Epithelial cell of proximal tubule (primary cell): ENCODE results near the gene ADCY2. TPM values are rescaled to one million over a fixed set of nuclear protein-coding genes. Genes with fewer than 3 reads are reported as not detected.

Experiments
- DNase-seq: peaks from one replicate; pipeline ENCODE4 v3.0.0-alpha.2; 2011; ENCODE audit warnings: low read depth
- H3K4me3 ChIP-seq: 2 replicates; pipeline ENCODE4 v1.5.1; 2011; ENCODE audit warnings: low read depth, mild to moderate bottlenecking, low read length
- total RNA-seq: library from RNA; depleted of rRNA; stranded (reverse); fragments of >200 nt; gene quantifications from 2 replicates; pipeline ENCODE4 v1.2.3, GENCODE V29; 2015
- TF ChIP-seq, protein P1 (sequence below): conservative IDR thresholded peaks from 2 replicates; pipeline ENCODE4 v1.5.1; 2012; ENCODE audit warnings: low read depth, mild to moderate bottlenecking, low read length

Gene ADCY2
- total RNA-seq, 1 donor from 2014 or later, result 0.12 TPM

DNA sequence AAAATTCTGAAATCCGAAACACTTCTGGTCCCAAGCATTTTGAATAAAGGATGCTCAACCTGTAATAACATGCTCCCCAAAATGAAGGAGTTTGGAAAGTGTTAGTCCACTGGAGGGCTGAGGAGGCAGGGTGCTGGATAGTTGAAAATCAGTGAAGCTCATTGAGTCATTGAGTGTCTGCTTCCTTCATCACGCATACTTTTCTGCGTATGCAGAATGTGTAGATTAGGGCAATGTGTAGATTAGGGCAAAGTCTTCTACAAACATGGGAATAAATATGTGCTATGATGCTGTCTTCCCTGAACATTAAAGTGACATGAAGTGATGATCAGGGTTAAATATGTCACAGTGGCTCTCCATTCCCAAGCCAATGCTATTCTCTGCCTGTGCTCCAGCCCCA is 261.2 kb downstream of the ADCY2 start:
- TF ChIP-seq, protein P1, sequence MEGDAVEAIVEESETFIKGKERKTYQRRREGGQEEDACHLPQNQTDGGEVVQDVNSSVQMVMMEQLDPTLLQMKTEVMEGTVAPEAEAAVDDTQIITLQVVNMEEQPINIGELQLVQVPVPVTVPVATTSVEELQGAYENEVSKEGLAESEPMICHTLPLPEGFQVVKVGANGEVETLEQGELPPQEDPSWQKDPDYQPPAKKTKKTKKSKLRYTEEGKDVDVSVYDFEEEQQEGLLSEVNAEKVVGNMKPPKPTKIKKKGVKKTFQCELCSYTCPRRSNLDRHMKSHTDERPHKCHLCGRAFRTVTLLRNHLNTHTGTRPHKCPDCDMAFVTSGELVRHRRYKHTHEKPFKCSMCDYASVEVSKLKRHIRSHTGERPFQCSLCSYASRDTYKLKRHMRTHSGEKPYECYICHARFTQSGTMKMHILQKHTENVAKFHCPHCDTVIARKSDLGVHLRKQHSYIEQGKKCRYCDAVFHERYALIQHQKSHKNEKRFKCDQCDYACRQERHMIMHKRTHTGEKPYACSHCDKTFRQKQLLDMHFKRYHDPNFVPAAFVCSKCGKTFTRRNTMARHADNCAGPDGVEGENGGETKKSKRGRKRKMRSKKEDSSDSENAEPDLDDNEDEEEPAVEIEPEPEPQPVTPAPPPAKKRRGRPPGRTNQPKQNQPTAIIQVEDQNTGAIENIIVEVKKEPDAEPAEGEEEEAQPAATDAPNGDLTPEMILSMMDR, result no peak
- no peak overlapping the region for H3K4me3 ChIP-seq
- no peak for DNase-seq

DNA sequence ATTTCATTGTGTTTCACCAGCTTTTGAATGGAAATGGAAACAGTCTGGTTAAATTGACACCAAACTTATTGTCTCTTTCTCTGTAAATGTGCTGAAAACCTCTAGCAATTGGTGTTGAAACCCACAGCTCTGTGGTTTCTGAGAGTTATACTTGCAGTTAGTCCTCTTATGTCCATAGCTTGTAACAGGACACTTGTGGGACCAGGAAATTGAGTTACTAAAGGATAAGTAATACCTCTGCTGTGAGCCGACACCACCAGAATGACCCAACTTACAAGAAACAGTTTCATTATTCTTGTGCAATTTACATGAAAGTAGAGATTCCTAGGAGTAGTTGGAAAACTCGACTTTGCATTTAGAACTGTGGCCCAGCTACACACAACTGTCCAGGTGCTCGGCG is 263.5 kb downstream of the ADCY2 start:
- no peak overlapping the region for H3K4me3 ChIP-seq
- TF ChIP-seq, protein P1, result no peak
- DNase-seq, result no peak

DNA sequence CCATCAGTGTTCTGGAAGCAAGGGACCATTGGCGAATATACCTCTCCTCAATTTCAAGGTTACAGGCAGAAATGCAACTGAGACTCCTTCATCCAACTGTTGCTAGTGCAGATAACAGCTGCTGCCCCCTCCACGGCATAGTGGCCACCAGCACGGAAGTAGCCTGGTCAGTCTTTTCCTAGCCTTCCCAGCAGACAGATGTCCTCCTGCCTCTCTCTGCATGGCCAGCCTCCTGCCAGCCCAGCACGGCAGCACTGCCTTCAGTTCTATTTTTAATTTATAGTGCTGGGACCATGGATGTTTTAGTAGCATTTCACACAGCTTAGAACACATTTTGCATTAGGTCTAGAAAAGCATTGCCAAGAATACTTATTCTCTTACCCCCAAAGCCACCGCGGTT is 266.4 kb downstream of the ADCY2 start:
- TF ChIP-seq, protein P1, result no peak
- H3K4me3 ChIP-seq, result no peak overlapping the region
- DNase-seq, result no peak

DNA sequence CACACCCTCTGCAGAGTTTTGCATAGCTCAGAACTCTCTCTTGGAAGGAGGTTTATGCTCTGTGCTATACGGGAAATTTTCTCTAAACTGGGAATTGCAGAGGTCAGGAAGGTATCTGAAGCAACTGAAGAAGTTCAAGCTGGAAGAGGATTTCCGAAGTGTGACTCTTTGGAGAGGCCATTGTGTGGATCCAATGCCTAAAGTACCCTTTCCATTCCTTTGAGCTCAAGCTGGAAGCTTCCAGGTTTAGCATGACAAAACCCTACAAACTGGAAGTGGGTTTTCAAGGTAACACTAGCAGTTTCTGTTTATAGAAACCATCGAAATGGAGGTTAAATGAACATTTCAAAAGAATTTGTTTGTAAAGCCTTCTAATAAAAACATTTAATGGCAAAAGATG is 267.9 kb downstream of the ADCY2 start:
- H3K4me3 ChIP-seq, result no peak overlapping the region
- no peak for DNase-seq
- TF ChIP-seq, protein P1, result no peak

DNA sequence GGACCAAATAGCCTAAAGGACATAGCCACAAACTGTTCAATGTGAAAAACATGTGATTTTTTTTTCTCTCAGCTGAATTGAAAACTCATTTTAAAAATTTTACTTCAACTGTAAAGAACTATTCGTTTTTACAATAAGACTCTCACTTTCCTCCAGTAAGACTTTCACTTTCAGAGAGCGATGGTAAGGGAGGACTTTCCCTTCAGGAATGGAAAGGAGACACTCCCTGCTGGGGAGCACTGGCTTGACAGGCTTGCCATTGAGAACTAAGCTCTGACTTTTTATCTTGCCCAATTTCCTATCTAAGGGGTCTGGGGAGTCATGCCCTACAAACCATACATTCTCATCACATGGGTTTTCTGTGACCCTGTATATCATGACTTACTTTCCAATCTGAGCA is 268.3 kb downstream of the ADCY2 start:
- DNase-seq, result no peak
- H3K4me3 ChIP-seq, result no peak overlapping the region
- TF ChIP-seq, protein P1, result no peak

DNA sequence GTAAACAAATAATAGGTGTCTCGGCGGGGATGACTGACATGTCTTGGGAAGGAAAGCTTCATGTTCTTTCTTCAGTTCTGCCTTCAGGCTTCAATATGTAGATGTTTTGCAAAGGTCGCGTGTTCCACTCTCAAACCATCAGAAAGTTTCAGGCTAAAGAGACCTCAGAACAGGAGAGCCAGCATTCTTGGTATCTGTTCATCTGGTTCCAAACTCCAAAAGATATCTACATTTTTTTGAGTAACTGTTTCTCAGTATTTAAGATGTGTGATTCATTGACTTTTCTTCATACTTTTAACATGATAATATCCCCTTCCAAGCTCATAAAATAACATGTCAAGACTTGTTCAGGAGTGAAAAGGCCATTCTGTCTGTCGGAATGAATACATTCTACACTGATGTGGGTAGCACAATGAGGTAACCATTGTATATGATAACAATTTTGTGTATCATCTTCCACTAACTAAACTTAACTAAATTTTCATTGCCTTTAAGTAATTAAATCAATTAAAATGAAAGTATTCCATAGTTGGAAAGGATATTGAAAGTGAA is 271.4 kb downstream of the ADCY2 start:
- no peak overlapping the region for H3K4me3 ChIP-seq
- TF ChIP-seq, protein P1, result no peak
- DNase-seq, result no peak

DNA sequence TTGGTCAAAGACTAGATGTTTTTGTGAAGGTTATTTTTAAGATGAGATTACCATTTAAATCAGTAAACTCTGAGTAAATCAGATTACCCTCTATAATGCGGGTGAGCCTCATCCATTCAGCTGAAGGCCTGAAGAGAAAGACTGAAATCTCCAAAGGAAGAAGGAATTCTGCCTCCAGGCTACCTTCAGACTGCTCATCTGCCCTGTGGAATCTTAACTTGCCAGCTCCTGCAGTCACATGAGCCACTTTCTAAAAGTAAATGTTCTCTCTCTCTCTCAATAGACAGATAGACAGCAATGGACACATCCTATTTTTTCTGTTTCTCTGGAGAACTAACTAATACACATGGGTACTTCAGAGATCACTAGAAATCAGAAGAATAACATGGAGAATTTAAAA is 272.2 kb downstream of the ADCY2 start:
- DNase-seq, result no peak
- H3K4me3 ChIP-seq, result no peak overlapping the region
- TF ChIP-seq, protein P1, result no peak
